ENCODE measurements around the gene OSBPL8. TPM values are rescaled to one million over a fixed set of nuclear protein-coding genes. Genes with fewer than 3 reads are reported as not detected.
A peak's percentile ranks its signal among the peaks of the same experiment; 100 is the strongest.

The OSBPL8 gene, protein sequence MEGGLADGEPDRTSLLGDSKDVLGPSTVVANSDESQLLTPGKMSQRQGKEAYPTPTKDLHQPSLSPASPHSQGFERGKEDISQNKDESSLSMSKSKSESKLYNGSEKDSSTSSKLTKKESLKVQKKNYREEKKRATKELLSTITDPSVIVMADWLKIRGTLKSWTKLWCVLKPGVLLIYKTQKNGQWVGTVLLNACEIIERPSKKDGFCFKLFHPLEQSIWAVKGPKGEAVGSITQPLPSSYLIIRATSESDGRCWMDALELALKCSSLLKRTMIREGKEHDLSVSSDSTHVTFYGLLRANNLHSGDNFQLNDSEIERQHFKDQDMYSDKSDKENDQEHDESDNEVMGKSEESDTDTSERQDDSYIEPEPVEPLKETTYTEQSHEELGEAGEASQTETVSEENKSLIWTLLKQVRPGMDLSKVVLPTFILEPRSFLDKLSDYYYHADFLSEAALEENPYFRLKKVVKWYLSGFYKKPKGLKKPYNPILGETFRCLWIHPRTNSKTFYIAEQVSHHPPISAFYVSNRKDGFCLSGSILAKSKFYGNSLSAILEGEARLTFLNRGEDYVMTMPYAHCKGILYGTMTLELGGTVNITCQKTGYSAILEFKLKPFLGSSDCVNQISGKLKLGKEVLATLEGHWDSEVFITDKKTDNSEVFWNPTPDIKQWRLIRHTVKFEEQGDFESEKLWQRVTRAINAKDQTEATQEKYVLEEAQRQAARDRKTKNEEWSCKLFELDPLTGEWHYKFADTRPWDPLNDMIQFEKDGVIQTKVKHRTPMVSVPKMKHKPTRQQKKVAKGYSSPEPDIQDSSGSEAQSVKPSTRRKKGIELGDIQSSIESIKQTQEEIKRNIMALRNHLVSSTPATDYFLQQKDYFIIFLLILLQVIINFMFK
- total RNA-seq, result 10 to 100 TPM; 25.9 to 32.8 TPM

DNA sequence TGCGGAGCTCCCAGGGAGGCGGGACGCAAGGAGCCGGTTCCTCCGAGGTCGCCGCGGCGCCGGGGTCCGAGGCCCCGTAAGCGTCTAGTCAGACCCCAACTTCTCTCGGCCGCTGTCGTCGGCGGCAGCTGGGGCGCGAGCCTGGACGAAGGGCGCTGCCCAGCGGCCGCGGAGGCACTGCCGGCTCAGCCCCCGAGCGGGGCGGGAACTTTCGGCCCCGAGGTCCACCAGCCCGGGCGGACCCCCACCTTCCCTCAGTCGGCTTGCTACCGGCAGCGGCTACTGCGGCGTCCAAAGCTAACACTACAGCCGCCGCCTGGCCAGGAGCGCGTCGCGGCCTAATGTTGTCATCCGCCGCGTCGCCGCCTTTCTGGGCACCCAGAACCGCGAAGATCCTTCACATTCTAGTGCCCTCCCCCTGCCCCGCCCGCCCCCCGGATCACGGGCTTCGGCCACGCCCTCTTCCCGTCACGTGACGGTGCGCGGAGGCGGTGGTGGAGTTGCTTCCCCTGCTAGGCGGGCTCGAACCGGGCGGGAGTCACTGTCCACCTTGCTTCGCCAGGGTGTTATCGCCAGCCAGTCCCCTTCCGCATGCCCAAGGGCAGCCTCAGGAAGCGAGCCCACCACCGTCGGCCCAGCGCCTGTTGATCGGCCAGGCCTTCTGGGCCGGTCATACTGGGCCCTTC is at the start of gene OSBPL8:
TSS of gene OSBPL8 (minus strand) at position 372 of the 686 bp plus-strand sequence. CDS start 72,220 bp downstream, outside the sequence.
- H3K27me3 ChIP-seq, result no peaks in the 10 kb centered on the region
- TF ChIP-seq, protein P1, sequence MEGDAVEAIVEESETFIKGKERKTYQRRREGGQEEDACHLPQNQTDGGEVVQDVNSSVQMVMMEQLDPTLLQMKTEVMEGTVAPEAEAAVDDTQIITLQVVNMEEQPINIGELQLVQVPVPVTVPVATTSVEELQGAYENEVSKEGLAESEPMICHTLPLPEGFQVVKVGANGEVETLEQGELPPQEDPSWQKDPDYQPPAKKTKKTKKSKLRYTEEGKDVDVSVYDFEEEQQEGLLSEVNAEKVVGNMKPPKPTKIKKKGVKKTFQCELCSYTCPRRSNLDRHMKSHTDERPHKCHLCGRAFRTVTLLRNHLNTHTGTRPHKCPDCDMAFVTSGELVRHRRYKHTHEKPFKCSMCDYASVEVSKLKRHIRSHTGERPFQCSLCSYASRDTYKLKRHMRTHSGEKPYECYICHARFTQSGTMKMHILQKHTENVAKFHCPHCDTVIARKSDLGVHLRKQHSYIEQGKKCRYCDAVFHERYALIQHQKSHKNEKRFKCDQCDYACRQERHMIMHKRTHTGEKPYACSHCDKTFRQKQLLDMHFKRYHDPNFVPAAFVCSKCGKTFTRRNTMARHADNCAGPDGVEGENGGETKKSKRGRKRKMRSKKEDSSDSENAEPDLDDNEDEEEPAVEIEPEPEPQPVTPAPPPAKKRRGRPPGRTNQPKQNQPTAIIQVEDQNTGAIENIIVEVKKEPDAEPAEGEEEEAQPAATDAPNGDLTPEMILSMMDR (IDR thresholded peaks at IDR 0.05), result no peak
- peak within 1 kb of the TSS; percentile 89 to 97 for H3K9ac ChIP-seq (ENCODE audit: low read depth in 2 of 2, low read length in 2 of 2)
- H3K4me3 ChIP-seq, result peak within 1 kb of the TSS; percentile 95
- H3K36me3 ChIP-seq, result no peaks in the 10 kb centered on the region
- peak; percentile 98 for DNase-seq
- no peaks in the 10 kb centered on the region for H3K4me1 ChIP-seq
- intact Hi-C loops (cut with DNase I), result loop anchor here (10.0 kb wide), 2 partner anchors 95 to 215 kb away; partner anchors contain the start of gene BBS10
- peak within 1 kb of the TSS; percentile 85 for H3K27ac ChIP-seq
- no peaks in the 10 kb centered on the region for H3K9me3 ChIP-seq

DNA sequence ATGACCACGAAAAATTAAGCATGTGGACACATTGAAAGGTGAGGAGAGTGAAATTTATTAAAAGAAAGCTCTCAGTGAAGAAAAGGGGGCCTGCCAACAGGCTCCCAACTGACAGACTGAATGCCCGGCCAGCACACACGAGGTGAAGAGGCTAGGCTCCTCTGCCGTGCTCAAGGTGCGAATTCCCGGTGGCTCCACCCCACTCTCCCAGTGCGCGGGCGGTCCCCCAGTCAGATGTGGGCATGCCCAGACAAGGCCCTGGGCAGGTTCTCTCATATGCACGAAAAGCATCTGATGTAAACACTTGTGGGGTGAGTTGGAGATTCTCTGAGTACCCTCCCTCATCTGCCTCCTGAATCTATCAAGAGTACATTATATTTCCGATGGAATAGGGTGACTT is 48.5 kb upstream of the OSBPL8 start:
- H3K4me3 ChIP-seq, result no peak overlapping the region
- H3K27ac ChIP-seq, result no peak overlapping the region
- DNase-seq, result no peak
- H3K4me1 ChIP-seq, result no peaks in the 10 kb centered on the region
- intact Hi-C loops (cut with DNase I), result no loop called here
- TF ChIP-seq, protein P1 (IDR thresholded peaks at IDR 0.05), result no peak
- no peaks in the 10 kb centered on the region for H3K27me3 ChIP-seq
- no peak overlapping the region for H3K9ac ChIP-seq (ENCODE audit: low read depth in 2 of 2, low read length in 2 of 2)
- H3K36me3 ChIP-seq, result no peaks in the 10 kb centered on the region
- no peaks in the 10 kb centered on the region for H3K9me3 ChIP-seq

DNA sequence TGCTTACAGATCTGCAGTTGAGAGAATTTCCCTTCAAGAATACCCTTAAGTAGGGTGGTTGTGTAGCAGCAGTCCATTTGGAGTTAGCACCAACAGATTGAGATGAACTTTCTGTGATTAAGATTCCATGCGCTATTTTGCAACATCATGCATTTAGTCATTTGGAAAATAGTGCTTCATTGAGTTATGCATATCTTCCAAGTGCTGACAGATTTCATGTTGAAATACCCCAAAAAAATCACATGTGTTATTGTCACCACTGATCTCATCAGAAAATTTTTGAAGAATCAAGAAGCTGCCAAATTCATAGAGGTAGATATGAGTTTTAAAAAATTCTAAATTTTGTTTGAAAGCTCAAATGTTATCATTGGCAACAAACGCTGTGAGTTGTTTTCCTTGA is 35.5 kb upstream of the OSBPL8 start:
- Histone ChIP-seq H3K4me1 (no peaks in the 10 kb centered on the region), H3K4me3 (no peak overlapping the region), H3K36me3 (no peaks in the 10 kb centered on the region), H3K27me3 (no peaks in the 10 kb centered on the region), H3K9ac (ENCODE audit: low read depth in 2 of 2, low read length in 2 of 2) (no peak overlapping the region), H3K9me3 (no peaks in the 10 kb centered on the region), H3K27ac (no peak overlapping the region)
- TF ChIP-seq, protein P1 (IDR thresholded peaks at IDR 0.05), result no peak
- no peak for DNase-seq
- intact Hi-C loops (cut with DNase I), result no loop called here

DNA sequence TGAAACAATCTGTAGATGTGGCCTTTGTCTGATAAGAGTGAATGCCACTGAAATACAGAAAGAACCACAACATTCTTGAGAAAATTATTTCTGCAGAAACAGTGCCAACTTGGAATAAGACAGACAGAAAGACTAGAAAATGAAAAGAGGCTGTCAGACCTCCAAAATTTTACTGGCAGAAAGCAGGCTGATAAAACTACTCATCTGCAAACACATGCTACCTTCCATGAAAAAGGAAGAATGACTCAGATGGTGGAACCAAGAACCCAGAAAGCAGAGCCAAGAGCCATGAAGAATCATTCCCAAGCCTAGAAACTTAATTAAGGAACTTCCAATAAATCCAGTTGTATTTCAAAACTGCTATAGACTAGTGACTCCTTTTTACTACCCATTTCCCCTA is 31.9 kb upstream of the OSBPL8 start:
- TF ChIP-seq, protein P1 (IDR thresholded peaks at IDR 0.05), result no peak
- Histone ChIP-seq H3K4me3 (no peak overlapping the region), H3K9me3 (no peaks in the 10 kb centered on the region), H3K9ac (ENCODE audit: low read depth in 2 of 2, low read length in 2 of 2) (no peak overlapping the region), H3K4me1 (no peaks in the 10 kb centered on the region), H3K27ac (no peak overlapping the region), H3K27me3 (no peaks in the 10 kb centered on the region), H3K36me3 (no peaks in the 10 kb centered on the region)
- intact Hi-C loops (cut with DNase I), result no loop called here
- DNase-seq, result no peak

DNA sequence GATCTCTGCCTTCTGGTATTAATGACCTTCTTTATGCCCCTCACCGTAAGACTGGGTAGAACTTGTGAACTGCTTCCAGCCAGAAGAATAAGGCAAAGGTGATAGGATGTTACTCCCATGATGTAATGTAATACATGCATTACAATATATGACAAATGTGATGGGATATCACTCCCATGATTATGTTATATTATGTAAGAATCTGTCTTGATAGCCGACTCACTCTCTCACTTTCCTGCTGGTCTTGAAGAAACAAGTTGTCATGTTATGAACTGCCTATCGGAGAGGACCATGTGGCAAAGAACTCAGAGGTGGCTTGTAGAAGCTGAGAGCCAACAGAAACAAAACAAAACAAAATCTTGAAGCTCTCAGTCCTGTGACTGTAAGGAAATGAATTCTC is 30.6 kb upstream of the OSBPL8 start:
- H3K9me3 ChIP-seq, result no peaks in the 10 kb centered on the region
- H3K36me3 ChIP-seq, result no peaks in the 10 kb centered on the region

More for the DNA sequence above, 30.6 kb upstream of the OSBPL8 start:
- Histone ChIP-seq H3K4me3 (no peak overlapping the region), H3K9ac (ENCODE audit: low read depth in 2 of 2, low read length in 2 of 2) (no peak overlapping the region), H3K4me1 (no peaks in the 10 kb centered on the region), H3K27me3 (no peaks in the 10 kb centered on the region), H3K27ac (no peak overlapping the region)
- TF ChIP-seq, protein P1 (IDR thresholded peaks at IDR 0.05), result no peak
- DNase-seq, result no peak
- intact Hi-C loops (cut with DNase I), result no loop called here

Measured in colonic mucosa (tissue), 4 donors.